Fibroblast of skin of back (primary cell): ENCODE results near the gene GPR108. TPM values are rescaled to one million over a fixed set of nuclear protein-coding genes. Genes with fewer than 3 reads are reported as not detected.
"Not testable (repeated sequence)": the region's sequence is repeated elsewhere in the genome, so short reads cannot be mapped to it uniquely, and the experiment has no call there.

Experiments used
- DNase-seq: peaks from one replicate; pipeline ENCODE4 v3.0.0-alpha.2; 2013
- polyA plus RNA-seq, 2 experiments: library from polyadenylated mRNA; unstranded; fragments of 120-200 nt; gene quantifications; one replicate each; pipeline ENCODE4 v1.2.1, GENCODE V29; 2013; ENCODE audit not compliant: insufficient read length in 2 of 2

GPR108 gene
- polyA plus RNA-seq (2013, experiment 1 of 2; ENCODE audit: insufficient read length): 31.5 TPM
- 22.5 TPM for polyA plus RNA-seq (2013, experiment 2 of 2; ENCODE audit: insufficient read length)

GRCh38 chr19:6737284-6737872, at the start of gene GPR108:
Gene GPR108 (minus strand): TSS chr19:6737580. CDS start chr19:6737576, 4 bp downstream.
- DNase-seq: peak; percentile 100

- DNase-seq: no peak
Measured at GRCh38 chr19:6779206-6779605, 41.8 kb upstream of the GPR108 start.

DNA sequence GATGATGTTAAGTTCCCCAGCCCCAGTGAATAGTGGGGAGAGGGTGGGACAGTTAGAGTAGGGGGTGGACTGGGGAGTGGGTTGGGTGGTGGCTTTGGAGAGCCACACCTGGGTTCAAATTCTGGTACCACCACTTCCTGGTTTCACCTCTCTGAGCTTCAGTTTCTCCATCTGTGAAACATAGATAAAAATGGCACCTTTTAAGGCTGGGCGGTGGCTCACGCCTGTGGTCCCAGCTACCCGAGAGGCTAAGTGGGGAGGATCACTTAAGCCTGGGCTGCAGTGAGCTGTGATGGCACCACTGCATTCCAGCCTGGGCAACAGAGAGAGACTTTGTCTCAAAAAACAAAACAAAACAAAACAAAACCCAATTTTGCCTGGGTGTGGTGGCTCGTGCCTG, 41.0 kb upstream of the GPR108 start:
- DNase-seq: no peak

DNA sequence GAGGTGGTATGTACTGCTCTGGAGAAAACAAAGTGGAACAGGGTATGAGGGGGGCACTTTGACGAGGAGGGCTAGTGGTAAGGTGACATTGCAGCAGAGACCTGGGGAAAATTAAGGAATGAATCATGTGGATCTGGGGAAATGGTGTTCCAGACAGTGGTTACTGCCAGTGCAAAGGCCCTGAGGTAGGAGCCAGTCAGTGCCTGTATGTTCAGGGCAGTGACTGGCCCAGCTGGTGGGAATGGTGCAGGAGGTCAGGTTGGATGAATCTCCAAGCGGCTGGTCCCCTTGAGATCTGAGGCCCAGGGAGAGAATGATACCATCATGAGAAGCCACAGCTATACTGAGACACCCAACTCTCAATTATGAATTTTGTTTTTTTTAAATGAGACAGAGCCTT, 40.1 kb upstream of the GPR108 start:
- DNase-seq: no peak

GRCh38 chr19:6776999-6777398, 39.6 kb upstream of the GPR108 start:
- DNase-seq: no peak

- not testable (repeated sequence) for DNase-seq
Measured at GRCh38 chr19:6776045-6776444, 38.7 kb upstream of the GPR108 start.

DNA sequence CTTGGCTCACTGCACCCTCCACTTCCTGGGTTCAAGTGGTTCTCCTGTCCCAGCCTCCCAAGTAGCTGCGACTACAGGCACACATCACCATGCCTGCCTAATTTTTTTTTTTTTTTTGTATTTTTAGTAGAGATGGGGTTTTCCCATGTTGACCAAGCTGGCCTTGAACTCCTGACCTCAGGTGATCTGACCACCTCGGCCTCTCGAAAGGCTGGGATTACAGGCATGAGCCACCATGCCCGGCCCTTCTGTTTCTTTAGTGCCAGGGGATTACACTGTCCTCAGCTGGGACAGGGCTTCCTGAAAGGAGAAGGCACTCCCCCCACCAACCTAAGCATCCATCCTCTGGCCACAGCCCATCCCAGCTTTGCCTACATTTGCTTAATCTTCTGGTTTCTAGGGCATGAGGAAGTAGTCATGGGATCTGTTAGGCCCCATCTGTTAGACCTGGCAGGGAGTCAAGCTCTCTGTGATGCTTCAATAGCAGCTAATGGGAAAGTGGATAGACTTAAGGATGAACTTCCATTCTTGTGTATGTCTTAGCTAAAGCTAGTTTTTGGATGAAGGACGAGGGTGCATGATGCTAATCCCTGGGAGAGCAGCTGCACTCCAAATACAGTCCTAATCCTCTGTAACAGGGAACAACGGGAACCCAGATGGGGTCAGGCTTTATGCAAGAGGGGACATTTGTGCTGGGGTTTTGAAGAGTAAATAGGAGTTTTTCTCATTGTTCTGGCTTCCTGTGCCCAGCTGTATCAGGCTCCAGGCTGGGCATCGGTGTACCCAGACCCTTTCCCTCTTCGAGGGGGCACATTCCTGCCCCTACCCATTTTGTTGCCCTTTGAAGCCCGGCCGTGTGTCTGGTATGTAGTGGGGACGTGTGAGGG, 37.7 kb upstream of the GPR108 start:
- no peak for DNase-seq

DNA sequence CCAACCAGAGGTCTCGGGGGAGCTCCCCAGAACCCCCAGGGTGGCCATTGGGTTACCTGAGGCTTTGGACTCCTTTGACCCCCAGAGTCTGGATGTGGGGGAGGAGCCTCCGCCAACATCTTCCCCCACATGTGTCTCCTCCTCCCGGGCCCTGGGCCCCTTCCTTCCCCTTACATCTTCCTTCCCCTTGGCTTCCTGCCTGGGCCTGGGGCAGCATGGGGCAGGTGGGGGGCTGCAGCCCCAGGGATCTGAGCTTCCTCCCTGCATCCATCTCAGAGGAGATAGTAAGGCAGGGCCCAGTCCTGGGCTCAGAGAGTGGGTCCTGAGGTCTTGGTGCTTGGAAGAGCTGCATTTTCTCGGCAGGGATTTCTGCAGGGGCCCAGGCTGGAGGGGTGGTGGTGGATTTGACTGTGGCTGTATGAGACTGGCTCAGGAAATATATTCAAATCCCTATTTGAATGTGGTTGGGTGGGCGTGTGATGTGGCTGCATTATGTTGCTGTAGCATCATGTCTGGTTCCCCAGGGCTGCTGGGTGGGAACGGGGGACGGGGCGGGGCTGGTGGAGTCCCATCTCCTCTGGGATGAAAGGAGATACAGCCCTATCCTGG, 36.0 kb upstream of the GPR108 start:
- no peak for DNase-seq

DNA sequence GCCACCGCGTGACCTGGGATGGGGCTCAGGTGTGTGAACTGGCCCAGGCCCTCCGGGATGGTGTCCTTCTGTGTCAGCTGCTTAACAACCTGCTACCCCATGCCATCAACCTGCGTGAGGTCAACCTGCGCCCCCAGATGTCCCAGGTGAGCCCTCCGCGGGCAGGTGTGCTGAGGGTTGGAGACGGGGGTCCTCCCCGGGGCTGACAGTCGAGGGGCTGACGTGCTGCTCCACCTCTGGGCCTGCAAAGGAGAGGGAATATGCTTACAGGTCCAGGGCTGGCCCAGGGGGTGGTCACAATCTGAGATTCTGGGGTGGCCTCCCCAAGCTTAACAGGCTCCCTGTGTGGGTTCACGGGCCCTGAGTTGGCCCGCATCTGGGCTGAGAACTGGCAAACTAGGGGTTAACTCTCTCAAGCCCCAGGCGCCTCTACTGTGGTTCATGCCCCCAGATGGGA, 35.5 kb upstream of the GPR108 start:
- DNase-seq: no peak

DNA sequence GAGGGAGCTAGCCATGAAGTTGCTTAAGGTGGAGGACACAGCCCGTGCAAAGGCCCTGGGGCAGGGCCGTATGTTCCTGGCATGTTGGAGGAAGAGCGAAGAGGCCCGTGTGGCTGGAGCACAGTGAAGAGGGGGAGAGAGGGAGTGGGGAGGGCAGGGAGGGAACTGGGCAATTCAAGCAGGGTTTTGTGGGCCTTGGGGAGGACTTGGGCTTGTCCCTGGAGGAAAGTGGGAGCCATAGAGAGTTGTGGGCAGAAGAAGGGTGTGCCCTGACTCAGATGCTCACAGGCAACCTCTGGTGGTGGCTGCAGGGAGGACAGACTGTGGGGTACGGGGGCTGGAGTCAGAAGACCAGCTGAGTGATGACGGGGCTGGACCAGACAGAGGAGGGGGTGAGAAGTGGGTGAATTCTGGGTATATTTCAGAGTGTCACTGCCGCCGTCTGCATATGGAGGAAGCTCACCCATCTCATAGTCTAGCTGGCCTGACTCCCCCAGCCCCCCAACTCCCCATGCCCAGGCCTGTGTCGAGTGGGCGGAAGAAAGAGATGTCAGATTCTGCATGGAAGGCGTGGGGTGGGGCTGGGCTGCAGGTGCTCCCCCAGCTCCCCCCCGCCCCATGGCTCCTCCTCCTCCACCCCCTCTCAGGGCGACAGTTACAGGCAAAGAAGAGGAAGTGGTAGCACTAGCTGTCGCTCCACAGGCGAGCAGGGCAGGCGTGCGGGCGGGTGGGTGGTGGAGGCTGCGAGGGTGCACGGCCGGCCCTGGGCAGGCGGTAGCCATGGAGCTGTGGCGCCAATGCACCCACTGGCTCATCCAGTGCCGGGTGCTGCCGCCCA, 34.9 kb upstream of the GPR108 start, which contains the start of gene VAV1:
VAV1 (plus strand) TSS at position 681 of the 838 bp plus-strand sequence; CDS start at position 781, 100 bp downstream.
- no peak for DNase-seq

GRCh38 chr19:6771648-6772027, 34.3 kb upstream of the GPR108 start:
- DNase-seq: not testable (repeated sequence)

DNA sequence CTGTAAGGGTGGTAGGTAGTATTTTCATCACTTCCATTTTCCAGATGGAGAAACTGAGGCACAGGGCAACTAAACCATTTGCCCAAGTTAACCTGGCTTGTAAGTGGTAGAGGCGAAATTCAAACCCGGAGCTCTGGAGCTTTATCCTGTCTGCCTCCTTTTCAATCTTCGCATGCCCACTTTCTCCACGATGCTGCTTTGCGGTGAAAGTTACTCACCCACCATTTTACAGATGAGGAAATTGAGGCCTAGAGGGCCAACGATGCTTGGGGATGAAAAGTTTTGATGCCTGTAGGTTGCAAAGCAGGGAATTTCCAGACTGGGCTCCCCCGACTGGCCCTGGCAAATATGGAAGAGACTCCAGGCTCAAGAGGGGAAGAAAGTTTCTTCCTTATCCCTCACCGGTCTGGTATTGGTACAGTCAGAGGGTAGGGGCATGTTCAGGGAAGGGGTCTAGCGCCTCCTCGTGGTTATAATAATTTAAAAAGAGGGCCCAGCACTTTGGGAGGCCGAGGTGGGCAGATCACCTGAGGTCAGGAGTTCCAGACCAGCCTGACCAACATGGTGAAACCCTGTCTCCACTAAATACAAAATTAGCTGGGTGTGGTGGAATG, 31.7 kb upstream of the GPR108 start:
- DNase-seq: peak; percentile 15

- DNase-seq: no peak
Measured at GRCh38 chr19:6768236-6768785, 30.9 kb upstream of the GPR108 start.

DNA sequence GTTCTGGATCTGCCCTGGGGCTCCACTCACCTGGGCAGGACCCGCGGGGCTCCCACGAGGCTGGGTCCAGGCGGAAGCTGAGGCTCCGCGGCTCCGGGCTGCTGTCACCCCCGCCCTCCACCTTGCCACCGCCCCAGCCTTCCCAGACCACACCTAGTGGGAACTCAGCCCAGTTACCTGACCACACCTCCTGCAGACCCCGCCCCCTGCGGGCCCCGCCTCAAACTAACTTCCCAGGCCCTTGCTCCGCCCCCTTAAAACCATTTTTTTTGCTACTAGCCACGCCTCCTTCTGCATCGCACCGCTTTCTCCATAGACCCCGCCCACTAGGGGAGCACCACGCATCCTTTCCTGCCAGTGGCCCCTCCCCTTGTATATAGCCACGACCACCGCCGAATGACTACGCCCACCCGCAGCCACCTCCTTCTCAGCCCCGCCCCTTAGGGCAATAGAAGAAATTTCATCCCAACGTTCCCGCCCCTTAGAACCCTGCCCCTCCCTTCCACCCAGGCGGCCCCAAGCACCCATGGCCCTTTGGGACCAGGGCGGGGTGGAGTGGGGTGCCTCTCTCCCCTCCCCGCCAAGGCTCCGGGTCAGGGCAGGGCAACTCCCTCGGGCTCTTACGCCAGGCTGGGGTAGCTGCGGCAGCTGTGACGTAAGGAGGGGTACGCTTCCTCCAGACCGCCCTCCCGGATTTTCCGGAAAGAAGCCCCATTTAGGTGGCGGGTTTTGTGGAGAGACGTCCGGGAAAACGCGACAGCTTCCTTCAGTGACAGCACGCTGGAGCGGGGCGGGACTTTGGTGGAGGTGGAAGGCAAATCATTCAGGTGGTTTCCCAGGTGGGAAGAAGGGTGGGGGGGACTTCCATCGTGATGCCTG, 30.2 kb upstream of the GPR108 start, which contains the start of gene SH2D3A:
SH2D3A (minus strand) TSS at position 79 of the 879 bp plus-strand sequence. CDS start 3,687 bp downstream, outside the sequence.
- DNase-seq: peak; percentile 27

DNA sequence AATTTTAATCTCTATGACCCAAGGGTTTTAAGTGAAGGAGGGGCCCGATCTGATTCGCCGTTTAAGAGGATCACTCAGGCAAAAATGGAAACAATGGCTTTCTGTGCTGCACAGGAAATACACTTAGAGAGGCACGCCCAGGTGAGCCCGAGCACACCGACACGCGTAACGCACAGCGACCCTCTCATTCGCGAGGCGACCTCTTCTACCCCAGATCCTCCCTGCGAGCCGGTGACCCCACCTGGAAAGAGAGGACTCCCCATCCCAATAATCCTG, 29.6 kb upstream of the GPR108 start:
- no peak for DNase-seq

- no peak for DNase-seq
Measured at GRCh38 chr19:6766357-6767080, 29.1 kb upstream of the GPR108 start.

- peak; percentile 13 for DNase-seq
Measured at GRCh38 chr19:6765738-6766356, 28.5 kb upstream of the GPR108 start.

- not testable (repeated sequence) for DNase-seq
Measured at GRCh38 chr19:6762253-6762797, 24.9 kb upstream of the GPR108 start.
